GM18861 (cell line): ENCODE measurements around the gene CDKAL1.
"Not testable (repeated sequence)": the region's sequence is repeated elsewhere in the genome, so short reads cannot be mapped to it uniquely, and the experiment has no call there.

Source experiments
- ATAC-seq: cut with Tn5 transposase; IDR thresholded peaks from one replicate; pipeline ENCODE4 v1.9.1; 2021; ENCODE audit not compliant: unreplicated experiment

CDKAL1 gene

DNA sequence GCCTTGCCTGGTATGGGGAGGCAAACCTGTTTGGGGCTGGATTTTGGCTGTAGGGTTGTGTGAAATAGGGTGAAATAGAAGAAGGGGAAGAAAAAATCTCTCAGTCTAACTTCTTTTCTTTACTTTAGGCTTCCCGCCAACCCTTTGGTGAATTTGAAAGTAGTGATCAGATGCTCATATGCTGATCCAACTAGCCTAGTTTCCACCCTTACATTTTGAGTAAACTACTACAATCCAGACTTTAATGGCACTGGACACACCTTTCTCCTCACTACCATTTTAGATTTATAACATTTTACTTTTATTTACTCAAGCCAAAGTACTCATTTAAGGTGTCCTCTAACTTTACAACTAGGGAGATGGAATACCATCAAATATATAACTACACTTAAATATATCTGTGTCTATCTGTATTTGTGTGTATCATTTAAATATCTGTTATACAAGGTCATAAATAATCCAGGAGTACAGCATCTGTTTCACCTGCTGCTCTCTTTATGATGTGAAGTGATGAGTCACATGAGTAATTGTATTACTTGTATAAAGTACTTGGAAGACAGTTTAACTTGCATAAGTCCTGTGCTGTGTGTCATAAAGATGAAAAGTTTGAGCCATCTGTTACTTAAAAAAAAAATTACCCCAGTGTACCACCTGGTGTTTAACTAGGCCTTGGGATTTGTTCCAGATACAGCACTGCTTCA is 172.1 kb downstream of the CDKAL1 start:
- ATAC-seq: no peak

GRCh38 chr6:20706939-20707485 is 172.8 kb downstream of the CDKAL1 start:
- no peak for ATAC-seq

GRCh38 chr6:20707870-20708269 is 173.6 kb downstream of the CDKAL1 start:
- no peak for ATAC-seq

GRCh38 chr6:20708367-20709124 is 174.3 kb downstream of the CDKAL1 start:
- peak; percentile 59 for ATAC-seq

- ATAC-seq: no peak
Observed at GRCh38 chr6:20709451-20709850, 175.2 kb downstream of the CDKAL1 start.

GRCh38 chr6:20710341-20710740 is 176.1 kb downstream of the CDKAL1 start:
- no peak for ATAC-seq

DNA sequence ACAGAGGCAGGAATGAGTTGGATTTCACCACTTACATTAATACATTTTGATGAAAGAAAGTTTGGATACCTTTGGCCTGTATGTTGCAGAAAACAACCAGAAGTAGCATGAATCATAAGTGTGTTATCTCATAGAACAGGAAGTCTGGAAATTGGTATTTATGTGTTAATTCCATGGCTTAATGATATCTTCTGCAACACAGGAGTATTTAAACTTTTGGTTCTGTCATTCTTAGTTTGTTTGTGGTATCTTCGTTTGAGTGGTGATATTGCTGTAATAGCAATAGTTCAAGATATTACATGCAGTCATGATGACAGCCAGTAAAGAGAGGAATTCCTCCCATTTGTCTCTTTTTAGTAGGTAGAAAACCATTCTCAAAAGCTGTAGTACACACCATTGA is 177.3 kb downstream of the CDKAL1 start:
- ATAC-seq: no peak

DNA sequence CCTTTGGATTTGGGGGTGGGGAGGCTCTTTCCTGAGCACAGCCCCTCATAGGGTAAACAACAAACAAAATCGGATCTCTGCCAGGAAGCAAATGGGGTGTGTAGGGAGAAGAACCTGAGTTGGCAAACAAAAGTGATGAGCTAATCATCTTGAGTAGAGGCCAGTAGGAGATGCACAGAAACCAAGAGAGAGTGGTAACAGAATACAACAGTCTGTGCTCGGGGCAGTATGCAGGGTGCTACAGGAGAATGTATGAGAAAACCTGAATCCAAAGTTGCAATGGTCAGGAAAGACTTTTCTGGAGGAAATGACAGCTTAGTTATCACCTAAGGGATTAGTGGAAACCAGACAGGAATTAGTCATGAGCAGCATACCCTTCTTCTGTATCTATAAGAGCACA is 177.8 kb downstream of the CDKAL1 start:
- ATAC-seq: no peak

DNA sequence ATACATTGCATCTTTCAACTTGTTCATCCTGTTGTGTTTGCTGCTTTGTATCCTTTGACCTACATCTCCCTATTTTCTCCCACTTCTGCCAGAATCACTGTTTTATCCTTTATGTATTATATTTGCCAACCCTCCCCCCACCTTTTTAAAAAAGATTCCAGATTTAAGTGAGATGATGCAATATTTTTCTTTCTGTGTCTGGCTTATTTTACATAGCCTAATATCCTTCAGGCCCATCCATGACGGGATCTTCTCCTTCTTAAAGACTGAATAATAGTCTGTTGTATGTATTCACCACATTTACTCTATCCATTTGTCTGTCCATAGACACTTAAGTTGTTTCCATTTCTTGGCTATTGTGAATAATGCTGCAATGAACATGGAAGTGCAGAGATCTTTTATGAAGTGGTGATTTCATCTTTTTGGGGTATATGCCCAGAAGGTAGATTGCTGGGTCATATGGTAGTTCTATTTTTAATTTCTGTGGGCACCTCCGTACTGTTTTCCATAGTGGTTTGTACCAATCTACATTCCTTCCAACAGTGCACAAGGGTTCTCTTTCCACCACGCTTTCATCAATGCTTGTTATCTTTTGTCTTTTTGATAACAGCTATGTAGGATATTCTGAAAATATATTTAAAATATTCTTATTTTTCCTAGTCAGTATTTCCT is 181.0 kb downstream of the CDKAL1 start:
- no peak for ATAC-seq

GRCh38 chr6:20716865-20717264 is 182.6 kb downstream of the CDKAL1 start:
- peak; percentile 77 for ATAC-seq

GRCh38 chr6:20717743-20718142 is 183.5 kb downstream of the CDKAL1 start:
- no peak for ATAC-seq

- ATAC-seq: no peak
Observed at GRCh38 chr6:20718705-20719653, 184.7 kb downstream of the CDKAL1 start.

GRCh38 chr6:20719980-20720379 is 185.7 kb downstream of the CDKAL1 start:
- ATAC-seq: no peak

DNA sequence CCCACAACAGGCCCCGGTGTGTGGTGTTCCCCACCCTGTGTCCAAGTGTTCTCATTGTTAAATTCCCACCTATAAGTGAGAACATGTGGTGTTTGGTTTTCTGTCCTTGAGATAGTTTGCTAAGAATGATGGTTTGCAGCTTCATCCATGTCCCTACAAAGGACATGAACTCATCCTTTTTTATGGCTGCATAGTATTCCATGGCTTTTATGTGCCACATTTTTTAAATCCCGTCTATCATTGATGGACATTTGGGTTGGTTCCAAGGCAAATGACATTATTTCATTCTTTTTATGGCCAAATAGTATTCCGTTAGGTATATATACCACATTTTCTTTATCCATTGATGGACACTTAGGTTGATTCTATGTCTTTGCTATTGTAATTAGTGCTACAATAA is 186.9 kb downstream of the CDKAL1 start:
- not testable (repeated sequence) for ATAC-seq

- ATAC-seq: no peak
Observed at GRCh38 chr6:20722455-20722854, 188.2 kb downstream of the CDKAL1 start.

DNA sequence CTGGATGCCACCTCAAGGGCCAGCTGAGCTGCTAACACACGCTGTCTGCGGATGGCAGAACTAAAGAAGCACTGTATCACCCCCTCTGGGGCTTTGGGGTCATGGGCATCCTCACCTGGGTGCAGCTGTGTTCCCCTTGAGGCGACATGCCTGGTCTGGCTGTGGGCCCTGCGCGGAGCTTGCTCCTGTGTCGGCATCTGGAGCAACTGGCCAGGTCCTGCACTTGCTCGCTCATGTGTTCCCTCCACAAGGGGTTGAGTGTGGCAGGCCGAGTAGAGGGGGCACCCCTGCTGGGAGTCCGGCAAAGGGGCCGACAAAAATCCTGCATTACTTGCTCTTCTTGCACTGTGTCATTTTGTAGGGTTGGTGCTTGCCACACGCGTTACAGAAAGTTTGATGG is 189.0 kb downstream of the CDKAL1 start:
- ATAC-seq: no peak

GRCh38 chr6:20724443-20725190 is 190.4 kb downstream of the CDKAL1 start:
- ATAC-seq: no peak

DNA sequence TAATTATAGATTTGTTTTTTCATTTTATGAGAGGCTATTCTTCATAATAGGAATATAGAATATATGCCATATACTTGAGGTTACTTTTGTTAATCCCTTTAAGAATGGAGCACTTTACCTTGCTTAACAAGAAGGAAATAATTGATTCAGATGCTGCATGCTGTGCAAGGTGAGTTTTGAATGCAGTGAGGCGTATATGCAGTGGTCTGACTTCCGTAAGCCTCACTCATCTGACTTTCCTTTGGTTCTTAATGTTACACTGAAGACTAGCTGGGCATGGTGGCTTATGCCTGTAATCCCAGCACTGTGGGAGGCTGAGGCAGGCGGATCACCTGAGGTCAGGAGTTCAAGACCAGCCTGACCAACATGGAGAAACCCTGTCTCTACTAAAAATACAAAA is 191.0 kb downstream of the CDKAL1 start:
- ATAC-seq: peak; percentile 86

DNA sequence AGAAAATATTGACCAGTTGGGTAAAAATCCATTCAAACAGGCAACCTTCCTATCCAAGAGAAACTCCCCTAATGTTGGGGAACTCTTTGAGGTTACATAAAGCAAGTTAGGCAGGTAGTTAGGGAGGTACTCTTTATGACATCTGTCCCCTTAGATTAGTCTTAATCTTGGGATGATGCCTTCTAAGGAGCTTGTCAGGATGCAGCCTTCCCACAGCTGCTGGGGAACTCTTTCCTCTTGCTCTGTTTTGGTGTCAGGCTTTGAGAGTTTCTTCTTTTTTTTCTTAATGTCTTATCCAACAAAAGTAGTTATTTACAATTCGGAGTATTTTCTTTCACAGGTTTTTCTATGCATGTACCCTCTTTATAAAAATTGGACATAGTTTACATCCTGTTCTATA is 194.8 kb downstream of the CDKAL1 start:
- ATAC-seq: no peak

- ATAC-seq: not testable (repeated sequence)
Observed at GRCh38 chr6:20732362-20732761, 198.1 kb downstream of the CDKAL1 start.
